H1 (cell line): Measurements from ENCODE around the gene DAND5. TPM values are rescaled to one million over a fixed set of nuclear protein-coding genes. Genes with fewer than 3 reads are reported as not detected.

Source experiments
- CTCF ChIA-PET: fragments of 300-600 bp; sonication (Branson Sonifier 250); formaldehyde crosslinking; loops from one replicate; lab custom pipeline; 2021; ENCODE audit not compliant: partially characterized antibody; lab: Charles Lee
- POLR2A ChIA-PET: fragments of 300-600 bp; sonication (Branson Sonifier 250); formaldehyde crosslinking; loops from one replicate; lab custom pipeline; 2021; ENCODE audit warnings: inconsistent platforms; ENCODE audit not compliant: partially characterized antibody; lab: Charles Lee
- DNase-seq, 2 experiments: peaks; one replicate each; pipeline versions ENCODE4 v3.0.0 to v3.0.0-alpha.2; 2010 to 2022; ENCODE audit warnings: low spot score in 2 of 2, low read depth in 1 of 2, mixed read lengths in 1 of 2
- FAIRE-seq: peaks from 2 replicates; lab custom pipeline; 2011; peaks lifted over from hg19 to GRCh38; lab: Jason Lieb, UNC
- H2AFZ ChIP-seq: 2 replicates; pipeline ENCODE4 v1.8.1; 2012; ENCODE audit warnings: low read length, inconsistent platforms
- H2AK5ac ChIP-seq: 2 replicates; pipeline ENCODE4 v1.6.1; 2013; ENCODE audit warnings: low read depth, low read length
- H2BK120ac ChIP-seq: replicated peaks from 2 replicates; pipeline ENCODE3; 2013; ENCODE audit warnings: low read depth, low read length, inconsistent platforms
- H2BK12ac ChIP-seq: 2 replicates; pipeline ENCODE4 v1.6.1; 2013; ENCODE audit warnings: low read depth, low read length
- H2BK15ac ChIP-seq: 2 replicates; pipeline ENCODE4 v1.6.1; 2013; ENCODE audit warnings: low read length
- H2BK20ac ChIP-seq: 2 replicates; pipeline ENCODE4 v1.6.1; 2013; ENCODE audit warnings: low read length
- H2BK5ac ChIP-seq: 2 replicates; pipeline ENCODE4 v1.6.1; 2013; ENCODE audit warnings: low read depth, low read length
- H3K14ac ChIP-seq: 2 replicates; pipeline ENCODE4 v1.6.1; 2013; ENCODE audit warnings: inconsistent platforms; ENCODE audit not compliant: insufficient read length
- H3K18ac ChIP-seq: 2 replicates; pipeline ENCODE4 v1.6.1; 2013; ENCODE audit warnings: low read length; ENCODE audit errors: extremely low read depth
- H3K23ac ChIP-seq: 2 replicates; pipeline ENCODE4 v1.6.1; 2013; ENCODE audit warnings: inconsistent platforms; ENCODE audit not compliant: insufficient read length
- H3K23me2 ChIP-seq: 2 replicates; pipeline ENCODE4 v1.6.1; 2013; ENCODE audit warnings: low read depth, low read length
- H3K27ac ChIP-seq: 2 replicates; pipeline ENCODE4 v1.6.1; 2011; ENCODE audit warnings: low read depth, low read length, inconsistent platforms
- H3K27me3 ChIP-seq, 4 experiments: replicated peaks in 1 of 4; 1 replicate in 1 of 4; 2 replicates in 3 of 4; pipeline versions ENCODE4 v1.6.1 to v1.8.1; 2011 to 2013; ENCODE audit warnings: low read length in 3 of 4, mild to moderate bottlenecking in 3 of 4, inconsistent platforms in 2 of 4, mixed read lengths in 2 of 4, moderate library complexity in 1 of 4; ENCODE audit not compliant: control insufficient read depth in 3 of 4, insufficient read depth in 3 of 4; ENCODE audit errors: extremely low read depth in 1 of 4
- H3K36me3 ChIP-seq, 4 experiments: 2 replicates each; pipeline versions ENCODE4 v1.6.1 to v1.8.1; 2011 to 2013; ENCODE audit warnings: mild to moderate bottlenecking in 4 of 4, low read length in 3 of 4, moderate library complexity in 2 of 4, control low read depth in 1 of 4, inconsistent platforms in 1 of 4; ENCODE audit not compliant: insufficient read depth in 4 of 4, control insufficient read depth in 2 of 4
- H3K4ac ChIP-seq: replicated peaks from 2 replicates; pipeline ENCODE3; 2013; ENCODE audit warnings: low read length, low read depth, mixed read lengths, inconsistent platforms; ENCODE audit not compliant: insufficient read length
- H3K4me1 ChIP-seq, 4 experiments: replicated peaks in 1 of 4; 1 replicate in 1 of 4; 2 replicates in 3 of 4; pipeline versions ENCODE4 v1.6.1 to v1.8.1; 2011 to 2013; ENCODE audit warnings: low read length in 3 of 4, inconsistent platforms in 2 of 4, mixed read lengths in 1 of 4; ENCODE audit not compliant: insufficient read depth in 4 of 4, control insufficient read depth in 3 of 4
- H3K4me2 ChIP-seq, 2 experiments: 2 replicates each; pipeline versions ENCODE4 v1.6.1 to v1.8.1; 2011 to 2013; ENCODE audit warnings: low read depth in 2 of 2, low read length in 2 of 2, control low read depth in 1 of 2, inconsistent platforms in 1 of 2, mild to moderate bottlenecking in 1 of 2; ENCODE audit not compliant: insufficient read depth in 1 of 2
- H3K4me3 ChIP-seq, 4 experiments: fragments of 200-600, 300-600 bp in 1 of 4; sonication (generic), shearing (Covaris generic), sonication (Bioruptor Twin) in 1 of 4; 2 replicates each; pipeline versions ENCODE4 v1.5.1 to v1.8.1; 2011 to 2016; ENCODE audit warnings: low read length in 4 of 4, low read depth in 3 of 4, control low read depth in 2 of 4, inconsistent platforms in 2 of 4, mild to moderate bottlenecking in 2 of 4, mixed read lengths in 1 of 4, moderate library complexity in 1 of 4; ENCODE audit not compliant: insufficient read depth in 2 of 4; ENCODE audit errors: extremely low read depth in 1 of 4
- H3K56ac ChIP-seq: replicated peaks from 2 replicates; pipeline ENCODE3; 2013; ENCODE audit warnings: low read depth, mild to moderate bottlenecking, mixed read lengths, low read length, inconsistent platforms; ENCODE audit not compliant: insufficient read length
- H3K79me1 ChIP-seq: 2 replicates; pipeline ENCODE4 v1.6.1; 2013; ENCODE audit warnings: low read depth, low read length, control low read depth
- H3K79me2 ChIP-seq, 2 experiments: 2 replicates each; pipeline versions ENCODE4 v1.6.1 to v1.8.1; 2012 to 2013; ENCODE audit warnings: low read length in 2 of 2, mild to moderate bottlenecking in 2 of 2, inconsistent platforms in 1 of 2; ENCODE audit not compliant: insufficient read depth in 2 of 2, control insufficient read depth in 1 of 2
- H3K9ac ChIP-seq, 4 experiments: replicated peaks in 1 of 4; 1 replicate in 1 of 4; 2 replicates in 3 of 4; pipeline versions ENCODE4 v1.6.1 to v1.8.1; 2011 to 2013; ENCODE audit warnings: low read depth in 3 of 4, low read length in 3 of 4, control low read depth in 2 of 4, mild to moderate bottlenecking in 2 of 4, moderate library complexity in 2 of 4, inconsistent platforms in 1 of 4; ENCODE audit errors: extremely low read depth in 1 of 4
- H3K9me3 ChIP-seq, 2 experiments: 2 replicates each; pipeline versions ENCODE4 v1.6.1 to v1.8.1; 2012 to 2013; ENCODE audit warnings: mild to moderate bottlenecking in 2 of 2, moderate library complexity in 2 of 2, control low read depth in 1 of 2, inconsistent platforms in 1 of 2, low read depth in 1 of 2, low read length in 1 of 2, mixed read lengths in 1 of 2; ENCODE audit not compliant: insufficient read depth in 2 of 2
- H4K20me1 ChIP-seq, 2 experiments: replicated peaks in 1 of 2; 2 replicates each; pipeline versions ENCODE3 to v1.8.1; 2011 to 2013; ENCODE audit warnings: inconsistent platforms in 2 of 2, low read length in 2 of 2, mild to moderate bottlenecking in 1 of 2; ENCODE audit not compliant: insufficient read depth in 2 of 2, control insufficient read depth in 1 of 2
- H4K5ac ChIP-seq: 2 replicates; pipeline ENCODE4 v1.6.1; 2013; ENCODE audit warnings: low read length, low read depth, mixed read lengths, inconsistent platforms; ENCODE audit not compliant: insufficient read length
- H4K8ac ChIP-seq: 2 replicates; pipeline ENCODE4 v1.8.0; 2013; ENCODE audit warnings: mild to moderate bottlenecking, moderate library complexity, low read length, inconsistent platforms; ENCODE audit not compliant: insufficient read depth; ENCODE audit errors: extremely low read depth
- H4K91ac ChIP-seq: replicated peaks from 2 replicates; pipeline ENCODE3; 2013; ENCODE audit warnings: low read length, mixed read lengths, inconsistent platforms; ENCODE audit not compliant: insufficient read length
- CREB1 ChIP-seq: IDR thresholded peaks from 2 replicates; pipeline ENCODE4 v1.6.1; 2012; ENCODE audit warnings: inconsistent platforms
- CTBP2 ChIP-seq: IDR thresholded peaks from 2 replicates; pipeline ENCODE4 v1.7.0; 2011; ENCODE audit warnings: borderline replicate concordance, mild to moderate bottlenecking, moderate library complexity, mixed read lengths, low read length; ENCODE audit not compliant: insufficient read depth, insufficient read length
- EZH2 ChIP-seq: fragments of 200-600 bp; sonication (generic); IDR thresholded peaks from 2 replicates; pipeline ENCODE4 v1.7.1; 2012; ENCODE audit warnings: low read depth, mild to moderate bottlenecking, moderate library complexity, low read length, inconsistent platforms; ENCODE audit not compliant: severe bottlenecking
- RNF2 ChIP-seq: fragments of 200-900, 300-1000 bp; sonication (generic); IDR thresholded peaks from 2 replicates; pipeline ENCODE4 v1.7.1; 2016; ENCODE audit warnings: borderline replicate concordance, low read depth, mild to moderate bottlenecking, antibody characterized with exemption, low read length; ENCODE audit not compliant: poor library complexity, severe bottlenecking; ENCODE audit errors: missing control alignments
- SIRT6 ChIP-seq: IDR thresholded peaks from one replicate; pipeline ENCODE4 v1.7.1; 2012; ENCODE audit warnings: low read length, inconsistent platforms
- SUZ12 ChIP-seq: fragments of 200-600 bp; sonication (generic); IDR thresholded peaks from 2 replicates; pipeline ENCODE4 v1.6.1; 2012; ENCODE audit warnings: mild to moderate bottlenecking, inconsistent platforms, low read length, moderate library complexity, mixed read lengths
- WGBS, 2 experiments: shearing (Covaris generic) in 1 of 2; methylation state at CpG; one replicate each; pipeline versions ENCODE4 v1.1.6 to v1.1.7; 2013 to 2015; ENCODE audit warnings: low lambda C conversion rate in 2 of 2, mixed read lengths in 2 of 2, inconsistent platforms in 1 of 2, low coverage in 1 of 2, missing lambda C conversion rate in 1 of 2; ENCODE audit not compliant: insufficient replicate concordance in 2 of 2, insufficient coverage in 1 of 2, insufficient read length in 1 of 2; ENCODE audit errors: extremely low coverage in 1 of 2, missing lambda C conversion rate in 1 of 2; 5-methylcytosine and 5-hydroxymethylcytosine counted together
- polyA plus RNA-seq, 7 experiments: library from polyadenylated mRNA; depleted of rRNA in 3 of 7; stranded (reverse) in 5 of 7; unstranded in 2 of 7; fragments of >200 nt in 5 of 7; fragments of 200-250 nt in 2 of 7; gene quantifications; 1 replicate in 5 of 7; 2 replicates in 1 of 7; 4 replicates in 1 of 7; pipeline versions ENCODE4 v1.2.1 to v1.2.3, GENCODE V29; 2011 to 2013; ENCODE audit warnings: missing spikeins in 2 of 7, mixed read lengths in 2 of 7
- total RNA-seq: library from RNA; stranded (reverse); fragmentation: NEBNext Ultra II Directional; extraction: Animal tissue kit (Norgen Biotek cat#: 25700); gene quantifications from 2 replicates; pipeline ENCODE4 v1.2.1, GENCODE V29; 2021

The DAND5 gene
- total and polyA plus RNA-seq, 2 of the 8 experiments (the other 6 are each of a cell fraction or from before 2014, with no cell fraction given), result 0.14 to 0.17 TPM

GRCh38 chr19:13010992-13011652 is 41.7 kb downstream of the DAND5 start:
- Histone ChIP-seq H3K4ac (no peak overlapping the region), H3K79me2 (no peaks in the 10 kb centered on the region), H2BK5ac (no peak overlapping the region), H3K36me3 (peaks cover 0 to 5% (median 0%) of the 10 kb centered on the region in 4 experiments; a peak in 1 of 8 replicates), H2BK120ac (no peak overlapping the region), H2BK20ac (no peak overlapping the region), H2BK12ac (0 out of 2 replicates have a peak overlapping the region, but pooled peaks have one; percentile 93), H3K4me1 (peaks cover 5 to 42% (median 28%) of the 10 kb centered on the region in 4 experiments), H3K23ac (no peak overlapping the region), H2AFZ (no peak overlapping the region), H3K18ac (no peak overlapping the region; the same call in 1 of the 2 replicates), H4K20me1 (peaks cover 2 to 22% of the 10 kb centered on the region in 2 experiments), H3K56ac (no peak overlapping the region), H3K23me2 (peaks cover 2% of the 10 kb centered on the region; the same call in 1 of the 2 replicates), H3K4me2 (peak overlapping the region; percentile 59 to 77; a peak in 2 of 4 replicates), H4K8ac (no peak overlapping the region), H3K4me3 (peak overlapping the region in 1 of 4 experiments; percentile 47; a peak in 1 of 8 replicates), H3K14ac (no peak overlapping the region), H3K9me3 (peaks cover 0 to 8% of the 10 kb centered on the region in 2 experiments; a peak in 2 of 4 replicates), H2AK5ac (0 out of 2 replicates have a peak overlapping the region, but pooled peaks have one; percentile 56), H3K9ac (no peak overlapping the region), H4K91ac (no peak overlapping the region), H2BK15ac (no peak overlapping the region), H3K27ac (no peak overlapping the region), H3K27me3 (peaks cover 82 to 100% (median 98%) of the 10 kb centered on the region in 4 experiments), H3K79me1 (no peaks in the 10 kb centered on the region), H4K5ac (no peak overlapping the region)
- CTCF ChIA-PET, result interaction anchor here (1.0 to 12.9 kb wide), 12 partner anchors 9 to 154 kb away, joined by 3 to 175 read pairs (median 5); no protein-coding TSS in a partner anchor
- DNase-seq (no peak), FAIRE-seq (no peak)
- POLR2A ChIA-PET, result interaction anchor here (0.9 to 2.6 kb wide), 4 partner anchors 11 to 154 kb away, joined by 4 to 16 read pairs (median 6); no protein-coding TSS in a partner anchor
- WGBS, 2 experiments, result 9% methylated on average over 37 of the region's 39 CpGs; no CpG with 5 or more reads in 1 of the 2 experiments
- TF ChIP-seq CREB1 (no peak), RNF2 (peak; percentile 32), CTBP2 (no peak), SIRT6 (no peak), EZH2 (peak; percentile 39), SUZ12 (peak; percentile 17; the same call in 1 of the 2 replicates)
